Progenitor cell of endocrine pancreas (in vitro differentiated cells): ENCODE data around the gene KLHL18. TPM values are rescaled to one million over a fixed set of nuclear protein-coding genes. Genes with fewer than 3 reads are reported as not detected.
"Not testable (repeated sequence)": the region's sequence is repeated elsewhere in the genome, so short reads cannot be mapped to it uniquely, and the experiment has no call there.

Experiments
- DNase-seq: peaks from one replicate; pipeline ENCODE4 v3.0.0; 2021; ENCODE audit warnings: low spot score; ENCODE audit not compliant: unreplicated experiment
- H3K27ac Mint-ChIP-seq: 2 replicates; pipeline ENCODE4 v1.8.0; 2021; ENCODE audit warnings: mild to moderate bottlenecking, moderate library complexity, mixed read lengths
- H3K27me3 Mint-ChIP-seq: 2 replicates; pipeline ENCODE4 v1.8.0; 2021; ENCODE audit warnings: mixed read lengths
- H3K36me3 Mint-ChIP-seq: 2 replicates; pipeline ENCODE4 v1.8.0; 2022; ENCODE audit warnings: mixed read lengths; ENCODE audit not compliant: insufficient read depth
- H3K4me1 Mint-ChIP-seq: 2 replicates; pipeline ENCODE4 v1.8.0; 2021; ENCODE audit warnings: low read depth, mixed read lengths
- H3K4me3 Mint-ChIP-seq: 2 replicates; pipeline ENCODE4 v1.8.0; 2021; ENCODE audit warnings: low read depth, mild to moderate bottlenecking, moderate library complexity, mixed read lengths
- H3K9me3 Mint-ChIP-seq: 2 replicates; pipeline ENCODE4 v1.8.0; 2021; ENCODE audit warnings: low read depth, mixed read lengths
- total RNA-seq: library from RNA; stranded (reverse); gene quantifications from 2 replicates; pipeline ENCODE4 v1.2.1, GENCODE V29; 2021
- TF ChIP-seq, protein P1 (sequence below): fragments of 200-600 bp; sonication (generic); IDR thresholded peaks from one replicate; pipeline ENCODE4 v1.5.0; 2021; ENCODE audit warnings: antibody characterized with exemption, mild to moderate bottlenecking; ENCODE audit not compliant: unreplicated experiment

Gene KLHL18
- total RNA-seq, 1 donor from 2014 or later: 33.6 TPM

- H3K27ac Mint-ChIP-seq: no peak overlapping the region
- no peaks in the 10 kb centered on the region for H3K4me1 Mint-ChIP-seq
- H3K9me3 Mint-ChIP-seq: no peaks in the 10 kb centered on the region
- TF ChIP-seq, protein P1, sequence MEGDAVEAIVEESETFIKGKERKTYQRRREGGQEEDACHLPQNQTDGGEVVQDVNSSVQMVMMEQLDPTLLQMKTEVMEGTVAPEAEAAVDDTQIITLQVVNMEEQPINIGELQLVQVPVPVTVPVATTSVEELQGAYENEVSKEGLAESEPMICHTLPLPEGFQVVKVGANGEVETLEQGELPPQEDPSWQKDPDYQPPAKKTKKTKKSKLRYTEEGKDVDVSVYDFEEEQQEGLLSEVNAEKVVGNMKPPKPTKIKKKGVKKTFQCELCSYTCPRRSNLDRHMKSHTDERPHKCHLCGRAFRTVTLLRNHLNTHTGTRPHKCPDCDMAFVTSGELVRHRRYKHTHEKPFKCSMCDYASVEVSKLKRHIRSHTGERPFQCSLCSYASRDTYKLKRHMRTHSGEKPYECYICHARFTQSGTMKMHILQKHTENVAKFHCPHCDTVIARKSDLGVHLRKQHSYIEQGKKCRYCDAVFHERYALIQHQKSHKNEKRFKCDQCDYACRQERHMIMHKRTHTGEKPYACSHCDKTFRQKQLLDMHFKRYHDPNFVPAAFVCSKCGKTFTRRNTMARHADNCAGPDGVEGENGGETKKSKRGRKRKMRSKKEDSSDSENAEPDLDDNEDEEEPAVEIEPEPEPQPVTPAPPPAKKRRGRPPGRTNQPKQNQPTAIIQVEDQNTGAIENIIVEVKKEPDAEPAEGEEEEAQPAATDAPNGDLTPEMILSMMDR: no peak
- H3K27me3 Mint-ChIP-seq: no peaks in the 10 kb centered on the region
- H3K36me3 Mint-ChIP-seq: peaks cover 5% of the 10 kb centered on the region
- no peak for DNase-seq
- no peak overlapping the region for H3K4me3 Mint-ChIP-seq
Measured at GRCh38 chr3:47291158-47291753, 8.5 kb downstream of the KLHL18 start.

GRCh38 chr3:47291754-47292420, 9.1 kb downstream of the KLHL18 start:
- H3K4me1 Mint-ChIP-seq, H3K36me3 Mint-ChIP-seq, H3K27ac Mint-ChIP-seq, H3K9me3 Mint-ChIP-seq, H3K27me3 Mint-ChIP-seq, DNase-seq, H3K4me3 Mint-ChIP-seq: not testable (repeated sequence)

GRCh38 chr3:47293822-47294221, 11.1 kb downstream of the KLHL18 start:
- no peak for DNase-seq
- Mint-ChIP-seq H3K27me3 (no peaks in the 10 kb centered on the region), H3K4me1 (no peaks in the 10 kb centered on the region), H3K4me3 (no peak overlapping the region), H3K9me3 (no peaks in the 10 kb centered on the region), H3K27ac (no peak overlapping the region), H3K36me3 (peaks cover 5% of the 10 kb centered on the region)
- TF ChIP-seq, protein P1: no peak

GRCh38 chr3:47294392-47294791, 11.6 kb downstream of the KLHL18 start:
- Mint-ChIP-seq H3K9me3 (no peaks in the 10 kb centered on the region), H3K4me1 (no peaks in the 10 kb centered on the region), H3K27me3 (no peaks in the 10 kb centered on the region), H3K36me3 (peaks cover 3% of the 10 kb centered on the region), H3K27ac (no peak overlapping the region), H3K4me3 (no peak overlapping the region)
- TF ChIP-seq, protein P1: no peak
- DNase-seq: no peak

- H3K9me3 Mint-ChIP-seq: no peaks in the 10 kb centered on the region
- TF ChIP-seq, protein P1: no peak
- no peaks in the 10 kb centered on the region for H3K27me3 Mint-ChIP-seq
- no peak overlapping the region for H3K4me3 Mint-ChIP-seq
- DNase-seq: no peak
- H3K36me3 Mint-ChIP-seq: peaks cover 3% of the 10 kb centered on the region
- no peaks in the 10 kb centered on the region for H3K4me1 Mint-ChIP-seq
- peak overlapping the region; percentile 18 for H3K27ac Mint-ChIP-seq
Measured at GRCh38 chr3:47295322-47295721, 12.6 kb downstream of the KLHL18 start.

GRCh38 chr3:47295976-47296375, 13.2 kb downstream of the KLHL18 start:
- TF ChIP-seq, protein P1: no peak
- H3K27ac Mint-ChIP-seq: no peak overlapping the region
- H3K4me3 Mint-ChIP-seq: no peak overlapping the region
- no peak for DNase-seq
- no peaks in the 10 kb centered on the region for H3K4me1 Mint-ChIP-seq
- H3K36me3 Mint-ChIP-seq: peaks cover 3% of the 10 kb centered on the region
- no peaks in the 10 kb centered on the region for H3K27me3 Mint-ChIP-seq
- H3K9me3 Mint-ChIP-seq: no peaks in the 10 kb centered on the region
